Peyer's patch (tissue), 4 donors: ENCODE results near the gene ZNF853. TPM values are rescaled to one million over a fixed set of nuclear protein-coding genes. Genes with fewer than 3 reads are reported as not detected.
A peak's percentile ranks its signal among the peaks of the same experiment; 100 is the strongest.

Experiments
- DNase-seq, 3 donors: peaks; one replicate each; pipeline ENCODE4 v3.0.0-alpha.2; 2017 to 2019
- H3K27ac ChIP-seq, 4 donors: fragments of 200-600 bp; sonication (generic); one replicate each; pipeline ENCODE4 v1.5.1; 2016 to 2019
- H3K27me3 ChIP-seq, 2 donors: fragments of 200-600 bp; sonication (generic); one replicate each; pipeline ENCODE4 v1.5.1; 2019
- H3K36me3 ChIP-seq, 3 donors: fragments of 200-600 bp; sonication (generic); one replicate each; pipeline ENCODE4 v1.5.1; 2016 to 2019
- H3K4me1 ChIP-seq, 4 donors: fragments of 200-600 bp; sonication (generic); one replicate each; pipeline ENCODE4 v1.5.1; 2016 to 2019
- H3K4me3 ChIP-seq, 4 donors: fragments of 200-600 bp; sonication (generic); 1 replicate in 3 of 4; 2 replicates in 1 of 4; pipeline ENCODE4 v1.5.1; 2016 to 2019; ENCODE audit warnings: mild to moderate bottlenecking in 1 of 4
- H3K9me3 ChIP-seq, 4 donors: fragments of 200-600 bp; sonication (generic); one replicate each; pipeline ENCODE4 v1.5.1; 2016 to 2019; ENCODE audit warnings: mild to moderate bottlenecking in 1 of 4
- CTCF ChIP-seq, 6 experiments: fragments of 450-650 bp in 4 of 6; fragments of 200-600 bp in 2 of 6; sonication (generic) in 1 of 6; IDR thresholded peaks; one replicate each; pipeline ENCODE4 v1.5.1; 2017 to 2019; ENCODE audit warnings: antibody characterized with exemption in 6 of 6, mild to moderate bottlenecking in 3 of 6, moderate library complexity in 1 of 6
- POLR2A ChIP-seq, 2 donors: fragments of 450-650 bp; IDR thresholded peaks; one replicate each; pipeline ENCODE4 v1.5.1; 2017; ENCODE audit warnings: antibody characterized with exemption in 2 of 2, mild to moderate bottlenecking in 2 of 2, moderate library complexity in 2 of 2
- total RNA-seq, 4 donors: library from RNA; depleted of rRNA; stranded (reverse); fragments of >200 nt; gene quantifications; one replicate each; pipeline ENCODE4 v1.1.0, GENCODE V29; 2016

The ZNF853 gene
- total RNA-seq, 4 donors from 2014 or later = 1.1 to 8.3 (median 2.5) TPM

GRCh38 chr7:6621195-6622133, 6.1 kb downstream of the ZNF853 start:
- TF ChIP-seq POLR2A (IDR thresholded peaks at IDR 0.05) = no peak
- TF ChIP-seq CTCF (IDR thresholded peaks at IDR 0.05) = no peak
- H3K27me3 ChIP-seq = no peaks in the 10 kb centered on the region
- no peaks in the 10 kb centered on the region for H3K9me3 ChIP-seq
- peaks cover 0 to 21% (median 10%) of the 10 kb centered on the region in 4 donors for H3K4me1 ChIP-seq
- H3K36me3 ChIP-seq = peaks cover 0 to 4% (median 0%) of the 10 kb centered on the region in 3 donors
- H3K27ac ChIP-seq = peak overlapping the region in 1 of 4 donors; percentile 57
- DNase-seq = peak in 1 of 3 donors; percentile 29
- peak overlapping the region in 1 of 4 donors; percentile 15 for H3K4me3 ChIP-seq

- Histone ChIP-seq H3K36me3 (peaks cover 0 to 4% (median 0%) of the 10 kb centered on the region in 3 donors), H3K4me3 (no peak overlapping the region), H3K4me1 (peaks cover 0 to 21% (median 10%) of the 10 kb centered on the region in 4 donors), H3K27me3 (no peaks in the 10 kb centered on the region), H3K27ac (peak overlapping the region in 1 of 4 donors; percentile 57), H3K9me3 (no peaks in the 10 kb centered on the region)
- no peak for DNase-seq
- TF ChIP-seq CTCF (IDR thresholded peaks at IDR 0.05) = no peak
Observed at GRCh38 chr7:6622134-6622710, 6.8 kb downstream of the ZNF853 start.

- Histone ChIP-seq H3K27me3 (no peaks in the 10 kb centered on the region), H3K4me1 (peaks cover 0 to 21% (median 10%) of the 10 kb centered on the region in 4 donors), H3K36me3 (peaks cover 0 to 4% (median 0%) of the 10 kb centered on the region in 3 donors), H3K27ac (peak overlapping the region in 1 of 4 donors; percentile 63), H3K4me3 (no peak overlapping the region), H3K9me3 (no peaks in the 10 kb centered on the region)
- TF ChIP-seq CTCF (IDR thresholded peaks at IDR 0.05) = no peak
- TF ChIP-seq POLR2A (IDR thresholded peaks at IDR 0.05) = no peak
- DNase-seq = peak in 2 of 3 donors; percentile 65 to 69
Observed at GRCh38 chr7:6623589-6624245, 8.3 kb downstream of the ZNF853 start.

GRCh38 chr7:6624246-6624611, 8.8 kb downstream of the ZNF853 start:
- DNase-seq = no peak
- Histone ChIP-seq H3K4me3 (no peak overlapping the region), H3K27ac (peak overlapping the region in 2 of 4 donors; percentile 39 to 45), H3K9me3 (no peaks in the 10 kb centered on the region), H3K4me1 (peaks cover 0 to 21% (median 10%) of the 10 kb centered on the region in 4 donors), H3K36me3 (peaks cover 0 to 4% (median 0%) of the 10 kb centered on the region in 3 donors), H3K27me3 (no peaks in the 10 kb centered on the region)
- TF ChIP-seq CTCF (IDR thresholded peaks at IDR 0.05) = no peak
- TF ChIP-seq POLR2A (IDR thresholded peaks at IDR 0.05) = no peak

- Histone ChIP-seq H3K36me3 (no peaks in the 10 kb centered on the region), H3K27me3 (no peaks in the 10 kb centered on the region), H3K9me3 (no peaks in the 10 kb centered on the region), H3K4me3 (no peak overlapping the region), H3K4me1 (peaks cover 0 to 9% (median 4%) of the 10 kb centered on the region in 4 donors), H3K27ac (no peak overlapping the region)
- DNase-seq = no peak
- no peak for TF ChIP-seq POLR2A (IDR thresholded peaks at IDR 0.05)
- no peak for TF ChIP-seq CTCF (IDR thresholded peaks at IDR 0.05)
Observed at GRCh38 chr7:6628045-6628444, 12.6 kb downstream of the ZNF853 start.
